HK-2 (cell line): ENCODE measurements around the gene XPR1.

ENCODE experiments used
- DNase-seq: peaks from one replicate; pipeline ENCODE4 v3.0.0-alpha.2; 2018; ENCODE audit not compliant: unreplicated experiment

XPR1 gene

GRCh38 chr1:180615493-180616290 lies 16.1 kb upstream of the XPR1 start:
- DNase-seq = no peak

- no peak for DNase-seq
These were observed 15.4 kb upstream of the XPR1 start for GRCh38 chr1:180616439-180616838.

GRCh38 chr1:180617774-180618395 lies 13.9 kb upstream of the XPR1 start:
- no peak for DNase-seq

- DNase-seq = no peak
These were observed 11.2 kb upstream of the XPR1 start for GRCh38 chr1:180620581-180620980.

- DNase-seq = no peak
These were observed 8.9 kb upstream of the XPR1 start for GRCh38 chr1:180622658-180623508.

GRCh38 chr1:180623579-180624347 lies 8.1 kb upstream of the XPR1 start:
- DNase-seq = no peak

GRCh38 chr1:180626711-180627110 lies 5.1 kb upstream of the XPR1 start:
- no peak for DNase-seq

- no peak for DNase-seq
These were observed 4.4 kb upstream of the XPR1 start for GRCh38 chr1:180627411-180627810.

- DNase-seq = no peak
These were observed 3.2 kb upstream of the XPR1 start for GRCh38 chr1:180628646-180629045.

GRCh38 chr1:180630408-180631193 lies 1.2 kb upstream of the XPR1 start:
- DNase-seq = no peak

GRCh38 chr1:180631194-180631765 lies 542 bp upstream of the XPR1 start:
- DNase-seq = no peak

- no peak for DNase-seq
These were observed 669 bp downstream of the XPR1 start for GRCh38 chr1:180632326-180633056.

- no peak for DNase-seq
These were observed 1.5 kb downstream of the XPR1 start for GRCh38 chr1:180633057-180634056.

GRCh38 chr1:180636138-180636537 lies 4.3 kb downstream of the XPR1 start:
- no peak for DNase-seq

- DNase-seq = no peak
These were observed 8.0 kb downstream of the XPR1 start for GRCh38 chr1:180639871-180640270.

- no peak for DNase-seq
These were observed 8.7 kb downstream of the XPR1 start for GRCh38 chr1:180640531-180640949.

GRCh38 chr1:180641662-180642061 lies 9.8 kb downstream of the XPR1 start:
- no peak for DNase-seq

- DNase-seq = no peak
These were observed 11.0 kb downstream of the XPR1 start for GRCh38 chr1:180642781-180643180.

GRCh38 chr1:180643693-180644092 lies 11.9 kb downstream of the XPR1 start:
- DNase-seq = no peak
